Sigmoid colon (tissue), 4 donors: ENCODE measurements around the gene ERMP1.

Experiments
- CTCF ChIP-seq, 4 experiments: fragments of 450-650 bp in 3 of 4; fragments of 200-600 bp in 1 of 4; IDR thresholded peaks; one replicate each; pipeline ENCODE4 v1.5.1; 2016 to 2019; ENCODE audit warnings: antibody characterized with exemption in 4 of 4, mild to moderate bottlenecking in 3 of 4, moderate library complexity in 2 of 4
- POLR2A ChIP-seq, 2 donors: fragments of 450-650 bp; IDR thresholded peaks; one replicate each; pipeline ENCODE4 v1.6.1; 2016; ENCODE audit warnings: antibody characterized with exemption in 2 of 2, mild to moderate bottlenecking in 2 of 2, moderate library complexity in 2 of 2
- POLR2AphosphoS5 ChIP-seq, 4 donors: sonication (generic); formaldehyde crosslinking; IDR thresholded peaks; one replicate each; pipeline ENCODE4 v1.6.1; 2017; ENCODE audit warnings: antibody characterized with exemption in 4 of 4

- TF ChIP-seq POLR2AphosphoS5 (IDR thresholded peaks at IDR 0.05) = no peak
- TF ChIP-seq CTCF (IDR thresholded peaks at IDR 0.05) = no peak
- TF ChIP-seq POLR2A (IDR thresholded peaks at IDR 0.05) = no peak
Measured at GRCh38 chr9:5863092-5863746, 30.3 kb upstream of the ERMP1 start.
